Nucleus accumbens (tissue), 56 donors: ENCODE data around the gene GON4L.
"Not testable (repeated sequence)": the region's sequence is repeated elsewhere in the genome, so short reads cannot be mapped to it uniquely, and the experiment has no call there.

Experiments used
- DNase-seq, 56 donors: peaks; one replicate each; lab custom pipeline; 2025; lab: John Stamatoyannopoulos, UW

Gene GON4L

GRCh38 chr1:155880251-155880650, 23.2 kb upstream of the GON4L start:
- DNase-seq, result peak in 1 of 56 donors; percentile 5

DNA sequence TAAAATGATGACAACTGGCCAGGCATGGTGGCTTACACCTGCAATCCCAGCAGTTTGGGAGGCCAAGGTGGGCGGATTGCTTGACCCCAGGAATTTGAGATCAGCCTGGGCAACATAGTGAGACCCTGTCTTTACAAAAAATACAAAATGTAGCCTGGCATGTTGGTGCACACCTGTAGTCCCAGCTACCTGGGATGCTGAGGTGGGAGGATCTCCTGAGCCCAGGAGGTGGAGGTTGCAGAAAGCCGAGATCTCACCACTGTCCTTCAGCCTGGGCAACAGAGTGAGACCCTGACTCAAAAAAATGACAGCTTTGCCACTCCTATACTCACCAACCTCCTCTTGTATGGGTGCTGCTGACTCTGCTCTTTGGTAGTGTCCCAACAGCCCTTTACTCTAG, 20.9 kb upstream of the GON4L start:
- no peak for DNase-seq

GRCh38 chr1:155873860-155874259, 16.8 kb upstream of the GON4L start:
- DNase-seq, result peak in 3 of 56 donors; percentile 4 to 48 (median 19)

GRCh38 chr1:155872527-155872926, 15.5 kb upstream of the GON4L start:
- peak in 53 of 56 donors; percentile 14 to 89 (median 57) for DNase-seq

DNA sequence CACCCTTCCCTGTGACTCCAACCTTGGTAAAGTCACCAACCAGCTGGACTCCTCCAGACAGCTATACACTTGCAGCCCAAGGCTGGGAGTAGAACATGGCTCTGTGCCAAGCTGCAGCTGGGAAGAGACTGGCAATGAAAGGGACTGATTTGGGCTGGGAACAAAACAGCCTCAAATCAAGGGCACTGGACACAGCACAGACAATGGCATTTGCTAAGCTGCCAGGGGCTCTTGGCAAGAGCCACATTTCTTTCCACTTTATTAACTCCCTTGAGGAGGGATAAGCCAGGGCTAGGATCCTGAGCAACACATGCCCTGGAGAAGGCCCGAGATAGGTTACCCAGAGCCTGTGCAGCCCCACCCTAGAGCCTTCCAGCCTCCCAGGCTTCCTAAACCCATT, 14.4 kb upstream of the GON4L start:
- peak; percentile 40 to 96 (median 87) for DNase-seq

DNA sequence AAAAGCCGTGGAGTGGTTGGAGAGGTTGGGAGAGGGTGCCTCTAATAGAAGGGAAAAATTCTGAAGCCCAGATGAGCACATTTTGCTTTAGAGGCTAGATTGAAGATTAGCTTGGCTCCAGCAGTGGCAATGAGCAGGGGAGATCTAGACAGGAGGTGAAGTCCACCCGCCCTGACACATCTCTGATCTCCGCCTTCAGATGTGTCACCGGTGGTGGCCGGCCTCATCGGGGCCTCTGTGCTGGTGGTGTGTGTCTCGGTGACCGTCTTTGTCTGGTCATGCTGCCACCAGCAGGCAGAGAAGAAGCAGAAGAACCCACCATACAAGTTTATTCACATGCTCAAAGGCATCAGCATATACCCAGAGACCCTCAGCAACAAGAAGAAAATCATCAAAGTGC, 10.8 kb upstream of the GON4L start:
- no peak for DNase-seq

DNA sequence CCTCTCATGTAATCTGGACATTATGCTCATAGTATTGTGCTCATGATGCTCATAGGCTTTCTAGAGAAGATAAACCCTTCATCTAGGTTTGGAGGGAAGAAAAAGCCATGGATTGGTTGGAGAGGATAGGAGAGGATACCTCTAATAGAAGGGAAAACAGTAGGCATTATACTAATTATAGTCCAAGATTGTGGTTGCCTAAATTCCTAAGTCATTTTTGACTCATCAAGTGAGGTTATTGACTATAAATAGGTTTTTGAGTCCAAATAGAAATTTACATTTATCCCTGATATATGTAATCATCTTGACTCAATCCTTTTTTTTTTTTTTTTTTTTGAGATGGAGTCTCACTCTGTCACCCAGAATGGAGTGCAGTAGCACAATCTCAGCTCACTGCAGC, 7.4 kb upstream of the GON4L start:
- DNase-seq, result no peak

DNA sequence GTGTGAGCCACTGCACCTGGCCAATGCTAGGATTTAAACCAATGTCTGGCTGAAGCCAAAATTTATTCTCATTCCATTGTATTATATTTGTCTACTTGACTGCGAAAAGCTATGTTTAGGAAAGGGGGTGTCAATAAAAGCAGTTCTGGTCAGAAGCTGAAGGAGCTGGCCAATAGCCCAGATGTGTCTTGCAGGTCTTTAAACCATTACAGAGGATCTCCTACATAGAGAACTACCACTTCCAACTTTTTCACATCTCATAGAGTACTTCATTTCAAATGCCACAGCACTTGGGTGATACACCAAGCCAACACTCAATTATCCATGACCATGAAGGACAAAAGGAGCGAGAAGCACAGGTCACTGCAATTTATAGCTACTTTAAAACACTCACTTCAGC, 4.9 kb upstream of the GON4L start:
- no peak for DNase-seq

- no peak for DNase-seq
These were observed 4.0 kb upstream of the GON4L start for GRCh38 chr1:155860970-155861510.

DNA sequence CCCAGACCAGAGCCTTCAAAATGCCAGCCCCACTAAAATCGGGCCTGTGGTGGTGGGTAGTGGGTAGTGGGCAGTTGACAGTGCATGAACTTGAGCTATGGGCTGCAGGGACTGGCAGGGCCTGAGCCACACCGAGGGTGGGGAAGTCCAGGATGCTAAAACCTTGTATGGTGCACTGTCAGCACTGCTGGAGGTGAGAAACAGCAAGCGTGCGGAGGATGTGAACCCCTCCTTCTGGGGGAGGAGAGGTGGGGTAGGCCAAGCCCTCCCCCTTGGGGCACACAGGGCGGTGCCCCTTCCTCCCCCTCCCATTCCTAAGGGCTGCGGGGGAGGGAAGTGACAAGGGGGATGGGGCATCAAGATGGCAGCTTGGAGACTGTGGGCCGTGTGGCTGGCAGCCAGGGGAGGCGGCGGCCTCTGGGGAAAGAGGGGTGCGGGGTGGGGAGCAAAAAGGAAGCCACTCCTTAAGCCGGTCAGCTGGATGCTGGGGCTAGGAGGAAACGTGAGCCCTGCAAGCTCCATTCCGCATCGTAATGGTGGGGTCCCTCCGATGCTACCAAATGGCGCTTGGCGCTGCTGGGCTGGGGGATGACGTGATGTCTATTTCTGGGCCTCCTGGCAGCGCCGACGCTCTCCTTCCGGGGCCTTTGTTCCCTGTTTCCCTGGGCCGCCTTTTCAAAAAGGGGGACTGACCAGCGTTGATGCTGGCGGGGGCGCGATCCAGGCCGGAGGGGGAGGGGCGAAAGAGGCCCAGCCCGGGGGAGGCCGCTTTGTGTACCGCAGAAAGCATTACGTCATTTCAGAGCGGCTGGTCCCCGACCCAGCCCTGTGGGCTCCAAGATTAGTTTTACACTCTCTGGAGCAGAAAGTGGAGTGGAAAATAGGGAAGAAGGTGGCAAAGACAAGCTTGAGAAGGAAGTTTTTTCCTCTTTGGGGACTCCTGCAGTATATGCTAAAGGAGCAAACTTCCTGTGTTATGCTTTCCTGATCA, 3.2 kb upstream of the GON4L start:
- peak; percentile 74 to 98 (median 93) for DNase-seq

DNA sequence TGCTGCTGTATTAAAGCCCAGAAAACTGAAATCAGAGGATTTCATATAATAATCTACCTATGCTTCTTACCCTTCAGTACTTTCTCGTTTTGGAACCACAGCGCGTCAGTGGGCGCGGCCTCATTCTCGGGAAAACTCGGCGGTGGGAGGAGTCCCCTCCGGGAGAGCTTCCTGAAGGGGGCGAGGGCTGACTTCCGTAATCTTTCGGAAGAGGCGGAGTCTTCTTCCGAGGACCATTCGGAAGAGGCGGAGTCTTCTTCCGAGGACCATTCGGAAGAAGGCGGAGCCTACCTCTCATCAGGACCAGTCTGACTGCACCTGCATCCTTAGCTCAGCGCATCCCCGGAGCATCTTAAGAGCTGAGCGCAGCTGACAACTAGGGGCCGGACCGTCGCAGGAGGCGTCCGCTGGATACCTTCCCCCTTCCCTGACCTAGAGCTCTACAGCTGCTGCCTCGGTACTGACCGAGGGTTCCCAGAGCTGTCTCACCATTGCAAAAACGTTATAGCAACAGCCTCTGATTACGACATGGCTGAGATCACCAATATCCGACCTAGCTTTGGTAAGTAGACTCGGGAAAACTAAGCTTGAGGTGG, 2.3 kb upstream of the GON4L start, which contains the start of gene SYT11:
TSS of gene SYT11 (plus strand) at position 334 of the 596 bp plus-strand sequence. CDS start at position 529, 195 bp downstream.
- DNase-seq, result peak; percentile 67 to 98 (median 93)

DNA sequence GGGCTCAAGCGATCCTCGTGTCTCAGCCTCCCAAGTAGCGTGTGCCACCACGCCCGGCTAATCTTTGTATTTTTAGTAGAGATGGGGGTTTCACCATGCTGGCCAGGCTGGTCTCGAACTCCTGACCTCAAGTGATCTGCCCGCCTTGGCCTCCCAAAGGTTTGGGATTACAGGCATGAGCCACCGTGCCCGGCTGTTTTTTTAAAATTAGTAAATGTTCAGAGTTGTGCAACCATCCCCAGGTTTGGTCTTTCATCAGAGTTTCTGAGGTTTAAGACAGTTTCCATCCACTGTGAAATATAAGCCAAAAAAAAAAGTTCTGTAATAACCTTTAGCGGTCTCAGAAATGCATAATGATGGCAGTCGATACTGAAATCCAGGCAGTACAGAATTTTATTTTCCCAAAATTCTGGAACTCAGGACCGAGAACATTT, 1.8 kb upstream of the GON4L start:
- DNase-seq, result no peak

DNA sequence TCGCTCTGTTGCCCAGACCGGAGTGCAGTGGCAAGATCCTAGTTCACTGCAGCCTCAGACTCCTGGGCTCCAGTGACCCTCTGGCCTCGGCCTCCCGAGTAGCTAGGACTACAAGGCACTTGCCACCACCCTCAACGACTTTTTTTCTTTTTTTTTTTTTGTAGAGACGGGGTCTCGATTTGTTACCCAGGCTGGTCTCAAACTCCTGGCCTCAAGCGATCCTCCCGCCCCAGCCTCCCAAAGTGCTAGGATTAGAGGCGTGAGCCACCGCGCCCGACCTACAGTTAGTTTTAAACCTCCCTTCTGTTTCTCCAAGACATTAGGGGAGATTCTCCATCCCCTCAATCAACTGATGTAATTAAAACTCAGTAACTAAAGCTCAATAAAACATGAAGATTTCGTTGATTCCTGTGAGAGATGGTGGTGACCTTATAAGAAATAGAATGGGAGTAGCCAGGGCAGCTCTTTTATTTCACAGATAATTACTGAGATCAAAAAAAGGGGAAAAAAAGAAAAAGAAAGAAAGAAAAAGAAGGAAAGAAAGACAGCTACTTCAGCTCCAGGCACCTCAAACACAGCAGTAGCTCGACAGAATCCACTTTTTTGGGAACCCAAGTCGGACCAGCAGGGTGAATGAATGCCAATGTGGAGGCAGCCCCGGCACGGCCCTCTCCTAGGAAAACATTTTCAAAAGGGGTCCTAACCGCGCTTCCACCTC, 598 bp downstream of the GON4L start:
- no peak for DNase-seq

GRCh38 chr1:155850345-155850744, 6.7 kb downstream of the GON4L start:
- DNase-seq, result no peak

GRCh38 chr1:155847823-155848529, 9.0 kb downstream of the GON4L start:
- DNase-seq, result no peak

DNA sequence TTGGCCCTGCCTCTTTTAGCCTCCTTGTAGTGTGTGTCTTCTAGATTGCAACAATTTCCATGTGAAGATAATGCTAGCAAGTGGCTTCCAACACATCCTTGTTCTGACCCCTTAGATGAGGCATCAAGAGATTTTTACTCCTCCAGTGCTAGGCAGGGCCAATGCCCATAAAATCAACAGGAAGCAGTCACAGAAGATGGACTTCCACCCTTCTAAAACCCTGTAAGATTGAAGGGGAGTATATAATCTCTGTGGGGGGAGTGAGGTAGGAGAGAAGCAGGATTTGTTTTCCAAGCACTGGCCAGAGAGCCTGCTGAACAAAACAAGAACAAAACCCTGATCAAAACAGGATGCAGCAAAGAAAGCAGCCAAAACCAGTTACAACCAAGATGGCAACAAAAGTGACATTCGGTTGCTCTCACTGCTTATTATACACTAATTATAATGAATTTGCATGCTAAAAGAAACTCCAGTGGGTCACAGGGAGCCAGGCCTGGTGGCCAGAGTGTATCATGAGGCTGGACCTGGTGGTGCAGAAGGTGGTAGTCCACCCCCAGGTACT, 12.1 kb downstream of the GON4L start:
- DNase-seq, result no peak

- no peak for DNase-seq
These were observed 16.6 kb downstream of the GON4L start for GRCh38 chr1:155840386-155840785.

GRCh38 chr1:155835548-155835947, 21.5 kb downstream of the GON4L start:
- DNase-seq, result no peak

DNA sequence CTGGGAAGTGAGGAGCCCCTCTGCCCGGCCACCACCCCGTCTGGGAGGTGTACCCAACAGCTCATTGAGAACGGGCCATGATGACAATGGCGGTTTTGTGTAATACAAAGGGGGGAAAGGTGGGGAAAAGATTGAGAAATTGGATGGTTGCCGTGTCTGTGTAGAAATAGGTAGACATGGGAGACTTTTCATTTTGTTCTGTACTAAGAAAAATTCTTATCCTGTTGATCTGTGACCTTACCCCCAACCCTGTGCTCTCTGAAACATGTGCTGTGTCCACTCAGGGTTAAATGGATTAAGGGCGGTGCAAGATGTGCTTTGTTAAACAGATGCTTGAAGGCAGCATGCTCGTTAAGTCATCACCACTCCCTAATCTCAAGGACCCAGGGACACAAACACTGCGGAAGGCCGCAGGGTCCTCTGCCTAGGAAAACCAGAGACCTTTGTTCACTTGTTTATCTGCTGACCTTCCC, 22.1 kb downstream of the GON4L start:
- DNase-seq, result not testable (repeated sequence)
